Mesenchymal stem cell (in vitro differentiated cells and primary cell): Measurements from ENCODE around the gene ST8SIA1.

ENCODE experiments used
- DNase-seq: peaks from one replicate; pipeline ENCODE4 v3.0.0-alpha.2; 2013
- H2AFZ ChIP-seq: one replicate; pipeline ENCODE4 v1.6.1; 2013; ENCODE audit warnings: low read depth, mild to moderate bottlenecking, control low read depth, inconsistent platforms, low read length, moderate library complexity
- H2AK5ac ChIP-seq: 2 replicates; pipeline ENCODE4 v1.6.1; 2013; ENCODE audit warnings: low read length, moderate library complexity, mild to moderate bottlenecking, inconsistent platforms; ENCODE audit not compliant: severe bottlenecking
- H2BK120ac ChIP-seq: one replicate; pipeline ENCODE4 v1.6.1; 2013; ENCODE audit warnings: low read depth, mild to moderate bottlenecking, inconsistent platforms, low read length, moderate library complexity
- H2BK12ac ChIP-seq, 2 experiments: one replicate each; pipeline ENCODE4 v1.6.1; 2013; ENCODE audit warnings: inconsistent platforms in 2 of 2, low read length in 2 of 2, mild to moderate bottlenecking in 2 of 2, moderate library complexity in 2 of 2, control low read depth in 1 of 2
- H2BK15ac ChIP-seq: one replicate; pipeline ENCODE4 v1.6.1; 2013; ENCODE audit warnings: mild to moderate bottlenecking, low read depth, inconsistent platforms; ENCODE audit not compliant: poor library complexity, severe bottlenecking
- H2BK5ac ChIP-seq: 2 replicates; pipeline ENCODE4 v1.6.1; 2013; ENCODE audit warnings: low read depth, mild to moderate bottlenecking, low read length, control low read depth, inconsistent platforms; ENCODE audit not compliant: poor library complexity, severe bottlenecking
- H3K14ac ChIP-seq, 2 experiments: one replicate each; pipeline ENCODE4 v1.6.1; 2013; ENCODE audit warnings: inconsistent platforms in 2 of 2, low read length in 2 of 2, control low read depth in 1 of 2, mild to moderate bottlenecking in 1 of 2, moderate library complexity in 1 of 2
- H3K18ac ChIP-seq, 2 experiments: one replicate each; pipeline ENCODE4 v1.6.1; 2013; ENCODE audit warnings: inconsistent platforms in 2 of 2, low read length in 2 of 2, control low read depth in 1 of 2, low read depth in 1 of 2, mild to moderate bottlenecking in 1 of 2
- H3K23ac ChIP-seq, 2 experiments: one replicate each; pipeline ENCODE4 v1.6.1; 2013; ENCODE audit warnings: inconsistent platforms in 2 of 2, low read length in 2 of 2, mild to moderate bottlenecking in 2 of 2, moderate library complexity in 2 of 2, control low read depth in 1 of 2
- H3K27ac ChIP-seq: 2 replicates; pipeline ENCODE4 v1.5.1; 2013; ENCODE audit warnings: mild to moderate bottlenecking, moderate library complexity, low read length, control low read depth, inconsistent platforms; ENCODE audit not compliant: poor library complexity, severe bottlenecking
- H3K27me3 ChIP-seq, 2 experiments: 2 replicates each; pipeline versions ENCODE4 v1.6.1 to v1.7.0; 2013; ENCODE audit warnings: low read length in 2 of 2, mild to moderate bottlenecking in 2 of 2, moderate library complexity in 2 of 2, control low read depth in 1 of 2, inconsistent platforms in 1 of 2; ENCODE audit not compliant: control insufficient read depth in 1 of 2, insufficient read depth in 1 of 2
- H3K36me3 ChIP-seq, 2 experiments: 2 replicates each; pipeline versions ENCODE4 v1.6.1 to v1.7.0; 2013; ENCODE audit warnings: low read length in 2 of 2, control low read depth in 1 of 2, inconsistent platforms in 1 of 2, low read depth in 1 of 2, mild to moderate bottlenecking in 1 of 2; ENCODE audit not compliant: insufficient read depth in 2 of 2, control insufficient read depth in 1 of 2
- H3K4ac ChIP-seq, 2 experiments: one replicate each; pipeline ENCODE4 v1.6.1; 2013; ENCODE audit warnings: inconsistent platforms in 2 of 2, low read length in 2 of 2, mild to moderate bottlenecking in 2 of 2, moderate library complexity in 2 of 2, control low read depth in 1 of 2, low read depth in 1 of 2
- H3K4me1 ChIP-seq: 2 replicates; pipeline ENCODE4 v1.6.1; 2013; ENCODE audit warnings: low read depth, low read length, control low read depth; ENCODE audit not compliant: control insufficient read depth, insufficient read depth
- H3K4me2 ChIP-seq: 2 replicates; pipeline ENCODE4 v1.6.1; 2013; ENCODE audit warnings: low read length, mild to moderate bottlenecking, inconsistent platforms; ENCODE audit not compliant: poor library complexity, severe bottlenecking
- H3K4me3 ChIP-seq, 2 experiments: 2 replicates each; pipeline versions ENCODE4 v1.5.1 to v1.7.0; 2013; ENCODE audit warnings: low read length in 2 of 2, mild to moderate bottlenecking in 2 of 2, control low read depth in 1 of 2, low read depth in 1 of 2; ENCODE audit not compliant: insufficient read depth in 1 of 2
- H3K79me1 ChIP-seq: replicated peaks from 2 replicates; pipeline ENCODE4 v1.6.1; 2013; ENCODE audit warnings: mild to moderate bottlenecking, control low read depth, low read length, inconsistent platforms; ENCODE audit not compliant: poor library complexity, severe bottlenecking
- H3K9ac ChIP-seq: 2 replicates; pipeline ENCODE4 v1.7.0; 2013; ENCODE audit warnings: mild to moderate bottlenecking, low read length, moderate library complexity
- H3K9me3 ChIP-seq: 2 replicates; pipeline ENCODE4 v1.7.0; 2013; ENCODE audit warnings: mild to moderate bottlenecking, low read length; ENCODE audit not compliant: control insufficient read depth
- H4K8ac ChIP-seq: one replicate; pipeline ENCODE4 v1.6.1; 2013; ENCODE audit warnings: inconsistent platforms, mild to moderate bottlenecking, low read length, moderate library complexity
- H4K91ac ChIP-seq: one replicate; pipeline ENCODE4 v1.6.1; 2013; ENCODE audit warnings: mild to moderate bottlenecking, low read length, inconsistent platforms
- WGBS: methylation state at CpG from one replicate; pipeline ENCODE4 v1.1.7; 2013; ENCODE audit warnings: mixed read lengths; 5-methylcytosine and 5-hydroxymethylcytosine counted together

The ST8SIA1 gene

GRCh38 chr12:22215467-22216253 lies 118.8 kb downstream of the ST8SIA1 start:
- no peak overlapping the region for H3K4me2 ChIP-seq
- H2BK12ac ChIP-seq = no peak overlapping the region
- H3K23ac ChIP-seq = no peak overlapping the region
- no peaks in the 10 kb centered on the region for H3K79me1 ChIP-seq
- H3K4me1 ChIP-seq = no peaks in the 10 kb centered on the region
- no peak overlapping the region for H4K91ac ChIP-seq
- no peaks in the 10 kb centered on the region for H3K9me3 ChIP-seq
- no peak overlapping the region for H4K8ac ChIP-seq
- no peaks in the 10 kb centered on the region for H3K27me3 ChIP-seq
- H2BK15ac ChIP-seq = no peak overlapping the region
- H2BK120ac ChIP-seq = no peak overlapping the region
- H3K4me3 ChIP-seq = no peak overlapping the region
- H3K36me3 ChIP-seq = no peaks in the 10 kb centered on the region
- H2AFZ ChIP-seq = peak overlapping the region; percentile 14
- H2AK5ac ChIP-seq = no peak overlapping the region
- DNase-seq = peak; percentile 18
- H3K18ac ChIP-seq = no peak overlapping the region
- no peak overlapping the region for H3K9ac ChIP-seq
- no peak overlapping the region for H3K27ac ChIP-seq
- no peak overlapping the region for H3K14ac ChIP-seq
- H3K4ac ChIP-seq = no peak overlapping the region
- WGBS = 95% methylated on average over 4 of the region's 4 CpGs
- no peak overlapping the region for H2BK5ac ChIP-seq

- Histone ChIP-seq H3K27ac (no peak overlapping the region), H3K36me3 (no peaks in the 10 kb centered on the region), H2BK120ac (no peak overlapping the region), H3K4ac (no peak overlapping the region), H3K18ac (no peak overlapping the region), H3K4me1 (no peaks in the 10 kb centered on the region), H3K27me3 (no peaks in the 10 kb centered on the region), H2AFZ (no peak overlapping the region), H3K79me1 (no peaks in the 10 kb centered on the region), H2BK12ac (no peak overlapping the region), H2BK15ac (no peak overlapping the region), H3K4me2 (no peak overlapping the region), H3K23ac (no peak overlapping the region), H4K8ac (no peak overlapping the region), H4K91ac (no peak overlapping the region), H3K9me3 (no peaks in the 10 kb centered on the region), H3K9ac (no peak overlapping the region), H2BK5ac (no peak overlapping the region), H2AK5ac (no peak overlapping the region), H3K14ac (no peak overlapping the region), H3K4me3 (no peak overlapping the region)
- DNase-seq = no peak
- WGBS = 100% methylated on average over 1 of the region's 2 CpGs
Observed at GRCh38 chr12:22211128-22211527, 123.4 kb downstream of the ST8SIA1 start.

GRCh38 chr12:22209422-22209821 lies 125.1 kb downstream of the ST8SIA1 start:
- H3K9ac ChIP-seq = no peak overlapping the region
- H3K18ac ChIP-seq = no peak overlapping the region
- H2BK120ac ChIP-seq = no peak overlapping the region
- no peaks in the 10 kb centered on the region for H3K9me3 ChIP-seq
- H3K4me1 ChIP-seq = no peaks in the 10 kb centered on the region
- no peak overlapping the region for H2BK12ac ChIP-seq
- no peak overlapping the region for H2AK5ac ChIP-seq
- no peak overlapping the region for H3K4me3 ChIP-seq
- no peak for DNase-seq
- no peak overlapping the region for H3K23ac ChIP-seq
- no peak overlapping the region for H2BK15ac ChIP-seq
- H3K14ac ChIP-seq = no peak overlapping the region
- no peak overlapping the region for H3K4ac ChIP-seq
- no peaks in the 10 kb centered on the region for H3K27me3 ChIP-seq
- H4K91ac ChIP-seq = no peak overlapping the region
- no peak overlapping the region for H3K27ac ChIP-seq
- no peak overlapping the region for H2AFZ ChIP-seq
- H2BK5ac ChIP-seq = no peak overlapping the region
- no peak overlapping the region for H3K4me2 ChIP-seq
- H4K8ac ChIP-seq = no peak overlapping the region
- no peaks in the 10 kb centered on the region for H3K36me3 ChIP-seq
- H3K79me1 ChIP-seq = no peaks in the 10 kb centered on the region

- H3K4ac ChIP-seq = no peak overlapping the region
- no peak overlapping the region for H3K27ac ChIP-seq
- 86% methylated on average over 6 of the region's 6 CpGs for WGBS
- H3K27me3 ChIP-seq = no peaks in the 10 kb centered on the region
- no peak overlapping the region for H4K8ac ChIP-seq
- no peak overlapping the region for H2BK15ac ChIP-seq
- no peak overlapping the region for H3K4me2 ChIP-seq
- H3K18ac ChIP-seq = no peak overlapping the region
- no peaks in the 10 kb centered on the region for H3K79me1 ChIP-seq
- H2AK5ac ChIP-seq = no peak overlapping the region
- no peak overlapping the region for H2AFZ ChIP-seq
- H3K4me1 ChIP-seq = no peaks in the 10 kb centered on the region
- DNase-seq = no peak
- no peak overlapping the region for H3K23ac ChIP-seq
- H3K9ac ChIP-seq = no peak overlapping the region
- H3K9me3 ChIP-seq = peaks cover 6% of the 10 kb centered on the region
- peak overlapping the region in 1 of 2 experiments; percentile 75 for H3K14ac ChIP-seq
- H2BK5ac ChIP-seq = no peak overlapping the region
- H2BK12ac ChIP-seq = no peak overlapping the region
- no peak overlapping the region for H4K91ac ChIP-seq
- H3K36me3 ChIP-seq = peaks cover 3 to 5% of the 10 kb centered on the region in 2 experiments
- no peak overlapping the region for H3K4me3 ChIP-seq
- no peak overlapping the region for H2BK120ac ChIP-seq
Observed at GRCh38 chr12:22206111-22206728, 128.3 kb downstream of the ST8SIA1 start.
